Measurements from ENCODE around the gene LAMC2. TPM values are rescaled to one million over a fixed set of nuclear protein-coding genes. Genes with fewer than 3 reads are reported as not detected.

LAMC2 gene
- total RNA-seq, 1 donor from 2014 or later: 24.9 TPM

- DNase-seq: no peak
- H3K4me3 ChIP-seq: no peak overlapping the region
- no peaks in the 10 kb centered on the region for H3K27me3 ChIP-seq (ENCODE audit: low read depth)
- no peaks in the 10 kb centered on the region for H3K9me3 ChIP-seq
- intact Hi-C loops (cut with DNase I): no loop called here
- H3K36me3 ChIP-seq: no peaks in the 10 kb centered on the region
- TF ChIP-seq CTCF (IDR thresholded peaks at IDR 0.05): no peak
- ATAC-seq: no peak
- H3K27ac ChIP-seq: no peak overlapping the region
- no peaks in the 10 kb centered on the region for H3K4me1 ChIP-seq
These were observed 18.4 kb upstream of the LAMC2 start for GRCh38 chr1:183167676-183168075.

DNA sequence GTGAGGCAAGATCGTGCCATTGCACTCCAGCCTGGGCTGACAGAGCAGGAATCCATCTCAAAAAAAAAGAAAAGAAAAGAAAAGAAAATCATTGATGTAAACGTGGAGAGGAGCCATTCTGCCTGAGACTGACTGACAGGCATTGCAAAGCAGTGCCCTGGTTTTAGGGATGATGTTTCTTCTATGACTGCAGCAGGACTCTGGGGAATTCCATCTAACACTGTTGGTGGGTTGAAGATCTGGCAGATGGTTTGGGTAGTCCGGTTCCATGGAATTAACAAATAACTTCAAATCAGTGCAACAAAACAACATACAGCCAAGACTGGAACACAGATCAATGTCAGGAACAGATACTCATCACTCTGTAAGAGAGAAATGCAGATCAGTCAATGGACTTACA, 17.8 kb upstream of the LAMC2 start:
- H3K4me3 ChIP-seq: no peak overlapping the region
- TF ChIP-seq CTCF (IDR thresholded peaks at IDR 0.05): no peak
- H3K9me3 ChIP-seq: no peaks in the 10 kb centered on the region
- DNase-seq (no peak), ATAC-seq (no peak)
- H3K36me3 ChIP-seq: no peaks in the 10 kb centered on the region
- intact Hi-C loops (cut with DNase I): no loop called here
- H3K27me3 ChIP-seq (ENCODE audit: low read depth): no peaks in the 10 kb centered on the region
- no peak overlapping the region for H3K27ac ChIP-seq
- no peaks in the 10 kb centered on the region for H3K4me1 ChIP-seq

GRCh38 chr1:183173828-183174227, 12.2 kb upstream of the LAMC2 start:
- DNase-seq (no peak), ATAC-seq (no peak)
- no peak overlapping the region for H3K4me3 ChIP-seq
- H3K27me3 ChIP-seq (ENCODE audit: low read depth): no peaks in the 10 kb centered on the region
- no peaks in the 10 kb centered on the region for H3K4me1 ChIP-seq
- no peak overlapping the region for H3K27ac ChIP-seq
- H3K9me3 ChIP-seq: no peaks in the 10 kb centered on the region
- no peaks in the 10 kb centered on the region for H3K36me3 ChIP-seq
- intact Hi-C loops (cut with DNase I): no loop called here
- TF ChIP-seq CTCF (IDR thresholded peaks at IDR 0.05): no peak

- Histone ChIP-seq H3K27me3 (ENCODE audit: low read depth) (no peaks in the 10 kb centered on the region), H3K4me3 (no peak overlapping the region), H3K27ac (no peak overlapping the region), H3K9me3 (no peaks in the 10 kb centered on the region), H3K4me1 (no peaks in the 10 kb centered on the region), H3K36me3 (no peaks in the 10 kb centered on the region)
- DNase-seq (no peak), ATAC-seq (no peak)
- intact Hi-C loops (cut with DNase I): no loop called here
- no peak for TF ChIP-seq CTCF (IDR thresholded peaks at IDR 0.05)
These were observed 10.4 kb upstream of the LAMC2 start for GRCh38 chr1:183175631-183176030.

GRCh38 chr1:183178545-183178944, 7.5 kb upstream of the LAMC2 start:
- Histone ChIP-seq H3K4me1 (peaks cover 8% of the 10 kb centered on the region), H3K36me3 (no peaks in the 10 kb centered on the region), H3K27me3 (ENCODE audit: low read depth) (no peaks in the 10 kb centered on the region), H3K27ac (no peak overlapping the region), H3K4me3 (no peak overlapping the region), H3K9me3 (no peaks in the 10 kb centered on the region)
- ATAC-seq (no peak), DNase-seq (no peak)
- no peak for TF ChIP-seq CTCF (IDR thresholded peaks at IDR 0.05)
- intact Hi-C loops (cut with DNase I): no loop called here

DNA sequence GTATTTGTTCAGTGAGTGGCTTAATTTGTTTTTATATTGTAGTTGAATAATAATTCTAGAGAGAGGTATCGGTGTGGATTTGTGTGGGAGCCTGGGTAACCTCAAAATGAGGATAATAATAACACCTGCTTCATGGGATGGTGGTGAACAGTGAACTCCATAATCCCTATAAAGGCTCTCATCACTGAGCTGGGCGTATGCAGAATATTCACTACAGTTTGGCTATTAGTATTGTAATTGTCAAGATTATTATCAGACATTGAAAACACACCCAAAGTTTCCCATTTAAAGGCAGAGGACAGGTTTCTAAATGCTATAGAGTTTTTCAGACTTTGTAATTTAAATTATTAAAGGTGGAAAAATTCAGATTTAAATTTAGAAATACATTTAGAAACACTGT, 7.0 kb upstream of the LAMC2 start:
- H3K36me3 ChIP-seq: no peaks in the 10 kb centered on the region
- peaks cover 8% of the 10 kb centered on the region for H3K4me1 ChIP-seq
- no peaks in the 10 kb centered on the region for H3K9me3 ChIP-seq
- no peak for TF ChIP-seq CTCF (IDR thresholded peaks at IDR 0.05)
- ATAC-seq: no peak
- intact Hi-C loops (cut with DNase I): no loop called here
- H3K27ac ChIP-seq: no peak overlapping the region
- no peaks in the 10 kb centered on the region for H3K27me3 ChIP-seq (ENCODE audit: low read depth)
- DNase-seq: no peak
- H3K4me3 ChIP-seq: no peak overlapping the region
